Inferior parietal cortex (tissue), 1 donor: ENCODE measurements around the gene BASP1.
"Not testable (repeated sequence)": the region's sequence is repeated elsewhere in the genome, so short reads cannot be mapped to it uniquely, and the experiment has no call there.

Experiments
- DNase-seq: peaks from one replicate; pipeline ENCODE4 v3.0.0-alpha.2; 2016; ENCODE audit errors: extremely low spot score

BASP1 gene

DNA sequence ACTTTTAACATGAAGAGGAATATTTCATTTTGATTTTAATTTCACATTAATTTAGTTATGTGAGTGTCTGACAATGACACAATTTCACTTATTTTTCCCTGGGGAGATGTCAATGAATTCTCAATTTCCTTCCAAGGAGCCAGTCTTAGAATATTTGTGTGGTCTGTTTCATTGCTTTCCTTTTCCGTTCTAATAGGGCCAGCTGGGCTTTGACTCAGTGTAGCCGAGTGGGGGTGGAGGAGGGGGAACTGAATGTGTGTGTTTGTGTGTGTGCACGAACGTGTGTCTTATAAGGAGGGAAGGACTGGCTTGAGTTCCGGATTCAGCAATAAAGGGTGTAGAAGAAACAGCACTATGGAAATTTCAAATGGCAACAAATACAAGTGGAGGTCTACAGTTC, 100.0 kb downstream of the BASP1 start:
- DNase-seq, result no peak

GRCh38 chr5:17319095-17319494, 101.7 kb downstream of the BASP1 start:
- not testable (repeated sequence) for DNase-seq

- no peak for DNase-seq
Observed at GRCh38 chr5:17325770-17326599, 108.6 kb downstream of the BASP1 start.
